Measurements from ENCODE around the gene SPTLC2. TPM values are rescaled to one million over a fixed set of nuclear protein-coding genes. Genes with fewer than 3 reads are reported as not detected.

Gene SPTLC2
- total RNA-seq, 1 donor: 48.4 TPM

- no peak overlapping the region for H3K4me3 ChIP-seq (ENCODE audit: low read depth, low read length)
- TF ChIP-seq CTCF (IDR thresholded peaks at IDR 0.05; ENCODE audit: insufficient read depth, low read depth, low read length): no peak
- peak; percentile 64 for DNase-seq (ENCODE audit: low read depth)
Observed at GRCh38 chr14:77570706-77571268, 45.6 kb downstream of the SPTLC2 start.

DNA sequence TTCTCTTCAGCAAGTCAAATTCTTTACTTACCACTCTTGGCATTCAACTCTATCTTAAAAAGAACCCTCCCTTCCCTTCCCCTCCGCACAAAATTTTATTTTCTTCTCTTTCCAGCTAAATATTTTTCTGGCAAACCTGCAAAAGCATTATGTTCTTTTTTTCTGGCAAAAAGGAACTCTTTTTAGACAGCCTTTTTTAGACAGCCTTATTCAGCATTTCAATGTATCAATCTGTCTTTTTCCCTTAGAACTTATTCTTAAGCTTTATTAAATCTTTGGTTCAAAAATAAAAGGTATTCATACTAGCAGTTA is 50.5 kb downstream of the SPTLC2 start:
- H3K4me3 ChIP-seq (ENCODE audit: low read depth, low read length): no peak overlapping the region
- no peak for DNase-seq (ENCODE audit: low read depth)
- TF ChIP-seq CTCF (IDR thresholded peaks at IDR 0.05; ENCODE audit: insufficient read depth, low read depth, low read length): no peak

- no peak for TF ChIP-seq CTCF (IDR thresholded peaks at IDR 0.05; ENCODE audit: insufficient read depth, low read depth, low read length)
- H3K4me3 ChIP-seq (ENCODE audit: low read depth, low read length): no peak overlapping the region
- peak; percentile 21 for DNase-seq (ENCODE audit: low read depth)
Observed at GRCh38 chr14:77565289-77565993, 51.0 kb downstream of the SPTLC2 start.

GRCh38 chr14:77562681-77563080 is 53.8 kb downstream of the SPTLC2 start:
- peak; percentile 92 for DNase-seq (ENCODE audit: low read depth)

DNA sequence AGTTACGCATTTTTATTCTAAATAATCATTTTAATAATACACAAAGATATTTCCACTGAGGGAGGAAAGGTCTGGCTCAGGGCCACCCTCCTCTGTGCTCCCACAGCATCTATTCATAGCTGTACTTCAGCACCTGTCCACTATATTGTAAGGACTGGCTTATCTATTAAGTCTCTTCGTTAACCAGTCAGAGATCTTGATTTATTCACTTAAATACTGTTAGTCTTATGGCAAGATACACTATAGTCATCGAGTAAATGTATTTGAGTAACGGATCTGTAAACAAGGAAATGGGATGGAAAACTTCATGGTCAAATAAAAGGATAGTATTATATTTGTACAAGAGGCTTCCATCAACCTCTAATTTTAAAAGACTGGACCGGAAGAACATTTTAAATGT is 54.6 kb downstream of the SPTLC2 start:
- DNase-seq (ENCODE audit: low read depth): no peak
- H3K4me3 ChIP-seq (ENCODE audit: low read depth, low read length): no peak overlapping the region
- TF ChIP-seq CTCF (IDR thresholded peaks at IDR 0.05; ENCODE audit: insufficient read depth, low read depth, low read length): no peak

More at GRCh38 chr14:77562681-77563080, 53.8 kb downstream of the SPTLC2 start:
- TF ChIP-seq CTCF (IDR thresholded peaks at IDR 0.05; ENCODE audit: insufficient read depth, low read depth, low read length): no peak
- H3K4me3 ChIP-seq (ENCODE audit: low read depth, low read length): no peak overlapping the region

- DNase-seq (ENCODE audit: low read depth): peak; percentile 73
- TF ChIP-seq CTCF (IDR thresholded peaks at IDR 0.05; ENCODE audit: insufficient read depth, low read depth, low read length): no peak
- no peak overlapping the region for H3K4me3 ChIP-seq (ENCODE audit: low read depth, low read length)
Observed at GRCh38 chr14:77559381-77559780, 57.1 kb downstream of the SPTLC2 start.

GRCh38 chr14:77557391-77557790 is 59.0 kb downstream of the SPTLC2 start:
- no peak for DNase-seq (ENCODE audit: low read depth)
- no peak for TF ChIP-seq CTCF (IDR thresholded peaks at IDR 0.05; ENCODE audit: insufficient read depth, low read depth, low read length)
- H3K4me3 ChIP-seq (ENCODE audit: low read depth, low read length): no peak overlapping the region

Data from fibroblast of villous mesenchyme (primary cell).